ENCODE results near the gene HOXD9. TPM values are rescaled to one million over a fixed set of nuclear protein-coding genes. Genes with fewer than 3 reads are reported as not detected.

Gene HOXD9
- total RNA-seq, 4 donors from 2014 or later = 0.83 to 3.9 (median 2.3) TPM

DNA sequence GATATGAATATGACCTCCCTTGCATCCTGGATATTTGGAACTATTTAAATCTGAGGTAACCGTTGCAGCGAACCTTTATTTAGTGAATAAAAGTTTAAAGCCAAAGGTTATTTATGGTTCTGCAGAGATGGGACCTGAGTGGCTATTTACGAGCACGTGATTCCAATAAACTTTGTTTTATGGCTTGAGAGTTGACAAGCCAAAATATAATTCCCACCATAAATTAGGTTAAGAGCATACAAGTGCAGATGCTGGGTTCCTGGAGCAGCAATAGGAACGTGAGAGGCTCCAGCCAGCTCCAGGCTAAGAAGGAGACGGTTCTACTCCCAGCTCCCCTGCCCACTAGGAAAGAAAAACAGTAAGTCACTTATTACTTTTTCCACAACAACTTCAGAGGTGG is 23.6 kb downstream of the HOXD9 start:
- TF ChIP-seq CTCF (IDR thresholded peaks at IDR 0.05) (no peak), POLR2A (IDR thresholded peaks at IDR 0.05) (no peak)
- Histone ChIP-seq H3K4me3 (replicated peaks in 1 of 3) (no peak overlapping the region), H3K27me3 (peaks cover 43% of the 10 kb centered on the region), H3K9me3 (no peaks in the 10 kb centered on the region), H3K4me1 (no peaks in the 10 kb centered on the region), H3K36me3 (no peaks in the 10 kb centered on the region), H3K27ac (no peak overlapping the region)
- intact Hi-C loops (cut with DNase I) = no loop called here
- 34 to 43% methylated on average over 6 of the region's 6 CpGs for WGBS, 2 donors
- DNase-seq = no peak

DNA sequence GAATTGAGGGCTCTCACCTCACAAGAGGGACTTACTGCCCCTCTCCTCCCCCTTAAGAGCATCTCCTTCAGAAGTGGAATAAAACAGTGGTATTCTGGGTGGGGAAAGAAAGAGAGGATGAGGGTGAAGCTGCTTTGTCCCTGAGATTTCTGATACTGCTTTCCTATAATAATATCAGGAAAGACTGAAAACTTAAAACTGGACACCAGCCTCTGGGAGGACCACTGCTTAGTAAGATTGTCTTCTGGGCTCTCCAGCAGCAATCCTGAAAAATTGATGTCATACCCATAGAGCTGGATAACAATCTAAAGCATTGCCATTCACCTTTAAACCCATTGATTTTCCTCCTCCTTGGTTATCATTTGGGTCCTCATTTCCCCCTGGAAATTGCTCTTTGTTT is 24.1 kb downstream of the HOXD9 start:
- no peak for DNase-seq
- Histone ChIP-seq H3K36me3 (no peaks in the 10 kb centered on the region), H3K27ac (no peak overlapping the region), H3K9me3 (no peaks in the 10 kb centered on the region), H3K4me3 (replicated peaks in 1 of 3) (no peak overlapping the region), H3K27me3 (peaks cover 43% of the 10 kb centered on the region), H3K4me1 (peaks cover 0 to 3% of the 10 kb centered on the region in 2 donors)
- intact Hi-C loops (cut with DNase I) = no loop called here
- TF ChIP-seq POLR2A (IDR thresholded peaks at IDR 0.05) (no peak), CTCF (IDR thresholded peaks at IDR 0.05) (no peak)

DNA sequence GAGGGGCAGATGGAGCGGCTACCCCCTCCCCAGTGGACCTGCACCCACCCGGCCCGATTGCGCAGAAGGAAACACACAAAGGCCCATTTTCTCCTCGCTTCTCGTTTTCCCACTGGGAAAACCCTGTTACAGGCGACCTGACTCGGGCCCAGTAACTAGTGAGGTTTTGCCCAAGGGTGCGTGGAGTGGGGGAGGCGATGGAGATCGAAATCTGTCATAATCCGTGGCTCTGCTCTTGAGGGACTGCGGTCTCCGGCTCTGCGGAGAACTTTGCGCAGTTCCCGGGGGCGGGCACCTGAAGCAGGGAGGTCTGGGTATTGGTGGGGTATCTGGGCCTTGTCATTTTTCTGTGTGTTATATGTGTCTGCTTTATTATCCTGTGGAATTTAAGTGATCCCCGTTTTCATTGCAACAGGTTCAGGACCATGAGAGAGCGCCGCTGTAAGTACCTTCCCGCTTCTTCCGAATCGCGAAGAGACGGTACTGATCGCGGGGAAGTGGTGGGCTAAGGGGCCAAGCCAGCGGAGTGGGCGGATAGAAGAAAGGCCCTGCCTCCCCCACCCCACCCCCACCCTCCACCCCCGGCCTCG is 24.8 kb downstream of the HOXD9 start:
- peaks cover 48% of the 10 kb centered on the region for H3K27me3 ChIP-seq
- WGBS, 2 donors = 22 to 35% methylated on average over 30 to 32 of the region's 32 CpGs

GRCh38 chr2:176147800-176148496 is 25.4 kb downstream of the HOXD9 start:
- no peak for TF ChIP-seq POLR2A (IDR thresholded peaks at IDR 0.05)
- no peak for TF ChIP-seq CTCF (IDR thresholded peaks at IDR 0.05)
- H3K9me3 ChIP-seq = no peaks in the 10 kb centered on the region
- 20 to 35% methylated on average over 24 to 30 of the region's 31 CpGs for whole genome bisulfite sequencing, 2 donors
- DNase-seq = no peak
- peaks cover 54% of the 10 kb centered on the region for H3K27me3 ChIP-seq
- H3K27ac ChIP-seq = no peak overlapping the region
- intact Hi-C loops (cut with DNase I) = no loop called here
- no peaks in the 10 kb centered on the region for H3K36me3 ChIP-seq
- H3K4me3 ChIP-seq (replicated peaks in 1 of 3) = no peak overlapping the region
- H3K4me1 ChIP-seq = peaks cover 0 to 5% of the 10 kb centered on the region in 2 donors

More for the DNA sequence above, 24.8 kb downstream of the HOXD9 start:
- Histone ChIP-seq H3K4me3 (replicated peaks in 1 of 3) (no peak overlapping the region), H3K9me3 (no peaks in the 10 kb centered on the region), H3K36me3 (no peaks in the 10 kb centered on the region), H3K27ac (no peak overlapping the region), H3K4me1 (peaks cover 0 to 5% of the 10 kb centered on the region in 2 donors)
- DNase-seq = no peak
- intact Hi-C loops (cut with DNase I) = no loop called here
- TF ChIP-seq CTCF (IDR thresholded peaks at IDR 0.05) (no peak), POLR2A (IDR thresholded peaks at IDR 0.05) (no peak)

DNA sequence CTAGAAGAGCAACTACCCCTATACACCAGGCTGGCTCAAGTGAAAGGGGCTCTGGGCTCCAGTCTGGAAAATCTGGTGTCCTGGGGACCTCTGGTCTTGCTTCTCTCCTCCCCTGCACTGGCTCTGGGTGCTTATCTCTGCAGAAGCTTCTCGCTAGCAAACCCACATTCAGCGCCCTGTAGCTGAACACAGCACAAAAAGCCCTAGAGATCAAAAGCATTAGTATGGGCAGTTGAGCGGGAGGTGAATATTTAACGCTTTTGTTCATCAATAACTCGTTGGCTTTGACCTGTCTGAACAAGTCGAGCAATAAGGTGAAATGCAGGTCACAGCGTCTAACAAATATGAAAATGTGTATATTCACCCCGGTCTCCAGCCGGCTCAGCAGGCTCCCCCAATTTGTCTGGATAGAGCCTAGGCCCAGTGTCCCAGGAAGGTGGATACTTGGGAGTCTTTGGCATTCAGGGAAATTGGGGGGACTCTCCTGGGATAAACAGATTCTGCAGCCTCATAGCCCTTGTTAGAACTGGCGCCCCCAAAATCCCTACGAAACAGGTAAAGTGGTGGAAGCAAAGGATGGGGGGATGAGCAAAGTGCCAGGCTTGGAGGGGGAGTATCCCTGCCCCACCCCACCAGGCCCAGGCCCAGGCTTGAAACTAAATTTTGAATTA is 26.4 kb downstream of the HOXD9 start:
- TF ChIP-seq POLR2A (IDR thresholded peaks at IDR 0.05) = no peak
- no peak for TF ChIP-seq CTCF (IDR thresholded peaks at IDR 0.05)
- DNase-seq = no peak
- Histone ChIP-seq H3K4me3 (replicated peaks in 1 of 3) (no peak overlapping the region), H3K9me3 (no peaks in the 10 kb centered on the region), H3K36me3 (no peaks in the 10 kb centered on the region), H3K27ac (no peak overlapping the region), H3K27me3 (peaks cover 61% of the 10 kb centered on the region), H3K4me1 (peaks cover 0 to 5% of the 10 kb centered on the region in 2 donors)
- 34 to 36% methylated on average over 9 to 11 of the region's 11 CpGs for WGBS, 2 donors
- intact Hi-C loops (cut with DNase I) = no loop called here
